ENCODE measurements around the gene TRIM17.

TRIM17 gene

DNA sequence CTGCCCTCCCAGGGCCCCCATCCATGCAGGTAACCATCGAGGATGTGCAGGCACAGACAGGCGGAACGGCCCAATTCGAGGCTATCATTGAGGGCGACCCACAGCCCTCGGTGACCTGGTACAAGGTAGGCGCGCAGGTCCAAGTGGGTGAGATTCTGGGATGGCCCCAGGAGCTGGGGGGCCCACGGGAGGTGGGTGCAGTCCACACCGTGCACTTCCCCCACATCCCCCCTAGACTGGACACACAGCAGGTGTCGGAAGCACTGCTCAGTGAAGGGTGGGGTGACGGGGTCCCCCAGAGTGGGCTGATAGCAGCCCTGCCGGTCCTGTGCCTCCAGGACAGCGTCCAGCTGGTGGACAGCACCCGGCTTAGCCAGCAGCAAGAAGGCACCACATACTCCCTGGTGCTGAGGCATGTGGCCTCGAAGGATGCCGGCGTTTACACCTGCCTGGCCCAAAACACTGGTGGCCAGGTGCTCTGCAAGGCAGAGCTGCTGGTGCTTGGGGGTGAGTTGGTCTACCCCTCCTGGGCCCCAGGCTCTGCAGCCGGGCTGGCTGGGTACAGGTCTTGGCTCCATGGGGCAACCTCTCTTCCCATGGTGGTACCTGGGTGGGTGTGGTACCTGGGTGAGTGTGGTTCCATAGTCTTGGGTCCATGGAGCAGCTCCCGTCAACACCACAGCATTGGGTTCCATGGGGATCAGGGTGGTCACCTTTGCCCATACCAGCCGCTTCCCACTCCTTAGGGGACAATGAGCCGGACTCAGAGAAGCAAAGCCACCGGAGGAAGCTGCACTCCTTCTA, 50.4 kb downstream of the TRIM17 start:
- DNase-seq, result no peak

DNA sequence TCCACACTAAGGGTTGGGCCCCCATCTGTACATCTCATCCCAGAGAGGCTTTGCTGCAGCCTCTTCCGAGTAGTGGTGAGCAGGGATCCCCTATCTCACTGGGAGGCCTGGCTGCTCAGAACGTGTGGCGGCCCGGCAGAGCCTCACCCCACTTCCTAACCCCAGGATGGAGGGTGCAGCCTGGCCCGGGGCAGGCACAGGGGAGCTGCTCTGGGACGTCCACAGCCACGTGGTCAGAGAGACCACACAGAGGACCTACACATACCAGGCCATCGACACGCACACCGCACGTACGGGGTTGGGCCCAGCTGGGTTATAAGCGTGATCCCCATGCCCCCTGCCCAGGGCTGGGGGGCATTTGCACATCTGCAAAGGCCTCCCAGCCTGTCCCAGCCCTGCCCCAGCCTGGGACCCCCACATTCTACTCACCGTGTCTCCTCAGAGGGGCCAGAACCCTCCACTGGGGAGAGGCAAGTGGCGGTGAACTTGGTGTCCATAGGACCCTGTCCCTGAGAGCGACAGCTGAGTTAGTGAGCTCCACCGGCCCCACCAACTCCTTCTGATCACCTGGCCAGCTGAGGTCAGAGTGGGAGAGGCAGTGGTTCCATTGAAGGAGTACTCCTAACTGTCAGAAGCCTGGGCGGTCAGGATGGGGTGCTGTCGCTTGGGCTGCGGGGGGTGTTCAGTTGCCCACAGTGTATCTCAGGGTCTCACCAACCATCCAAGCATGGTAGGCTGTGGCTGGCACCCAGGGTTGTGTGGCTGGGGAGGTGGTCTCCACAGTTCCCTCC, 51.2 kb downstream of the TRIM17 start:
- DNase-seq, result no peak

DNA sequence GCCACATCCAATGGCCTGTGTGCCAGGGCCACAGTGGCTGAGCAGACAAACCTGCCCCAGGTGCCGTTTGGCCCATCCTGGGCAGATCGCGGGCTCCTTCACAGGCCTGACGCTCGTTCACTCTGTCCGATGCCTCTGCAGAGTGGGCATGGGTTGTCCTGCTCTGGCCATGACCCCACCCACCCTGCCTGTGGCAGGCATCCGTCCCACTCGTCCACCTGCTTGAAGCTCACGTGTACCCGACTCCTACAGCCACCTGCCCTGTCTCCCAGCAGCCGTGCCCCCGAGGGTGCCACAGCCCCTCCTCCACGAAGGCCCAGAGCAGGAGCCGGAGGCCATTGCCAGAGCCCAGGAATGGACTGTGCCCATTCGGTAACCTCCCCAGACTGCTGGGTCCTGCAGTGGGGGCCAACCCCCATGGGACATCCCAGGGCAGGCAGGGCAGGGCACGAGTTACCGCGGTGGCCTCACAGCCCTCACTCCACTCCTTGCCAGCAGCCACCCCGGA, 51.9 kb downstream of the TRIM17 start:
- DNase-seq, result no peak

DNA sequence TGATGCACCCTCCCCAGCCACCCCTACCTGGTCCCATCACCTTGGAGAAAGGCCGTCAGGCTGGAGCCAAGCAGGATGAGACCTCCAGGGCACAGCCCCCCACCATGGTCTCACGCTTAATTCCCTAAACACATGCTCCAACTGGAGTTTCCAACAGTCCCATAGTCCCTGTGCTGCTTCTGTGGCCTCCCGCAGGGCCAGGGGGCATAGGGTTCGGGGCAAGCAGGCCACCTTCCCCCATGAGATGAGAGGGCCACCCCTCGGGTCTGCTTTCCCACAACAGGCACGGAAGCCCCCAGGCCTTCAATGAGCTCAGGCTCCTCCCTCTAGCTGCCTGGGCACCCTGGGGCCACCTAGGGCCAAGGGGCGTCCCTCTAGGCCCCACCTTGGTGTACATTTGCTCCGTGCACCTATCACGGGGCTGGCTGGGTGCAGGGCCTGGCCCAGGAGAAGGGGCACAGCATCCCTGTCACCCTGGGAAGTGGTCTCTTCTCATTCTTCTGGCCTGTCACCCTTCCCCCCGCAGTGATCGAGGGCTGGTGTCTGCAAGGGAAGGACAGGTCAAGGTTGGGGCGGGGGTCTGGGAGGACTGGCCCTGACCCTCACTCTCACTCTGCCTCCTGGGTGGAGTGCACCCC, 52.5 kb downstream of the TRIM17 start:
- no peak for DNase-seq

DNA sequence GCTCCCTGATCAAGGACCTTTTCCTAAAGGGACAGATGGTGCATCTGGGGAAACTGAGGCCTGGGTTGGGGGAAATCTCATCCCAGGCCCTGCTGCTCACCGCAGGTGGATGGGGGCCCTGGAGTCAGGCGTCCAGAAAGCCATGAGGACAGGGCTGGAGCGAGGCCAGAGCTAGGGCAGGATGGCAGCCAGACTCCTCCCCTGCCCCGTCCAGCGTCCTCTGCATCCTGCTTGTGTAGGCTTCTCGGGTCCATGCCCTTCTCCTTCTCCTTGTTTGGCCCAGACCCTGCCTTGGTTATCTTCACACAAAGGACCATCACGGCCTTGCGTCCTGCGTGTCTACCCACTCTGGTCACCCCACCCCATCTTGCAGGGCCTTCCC, 53.0 kb downstream of the TRIM17 start:
- DNase-seq, result no peak

DNA sequence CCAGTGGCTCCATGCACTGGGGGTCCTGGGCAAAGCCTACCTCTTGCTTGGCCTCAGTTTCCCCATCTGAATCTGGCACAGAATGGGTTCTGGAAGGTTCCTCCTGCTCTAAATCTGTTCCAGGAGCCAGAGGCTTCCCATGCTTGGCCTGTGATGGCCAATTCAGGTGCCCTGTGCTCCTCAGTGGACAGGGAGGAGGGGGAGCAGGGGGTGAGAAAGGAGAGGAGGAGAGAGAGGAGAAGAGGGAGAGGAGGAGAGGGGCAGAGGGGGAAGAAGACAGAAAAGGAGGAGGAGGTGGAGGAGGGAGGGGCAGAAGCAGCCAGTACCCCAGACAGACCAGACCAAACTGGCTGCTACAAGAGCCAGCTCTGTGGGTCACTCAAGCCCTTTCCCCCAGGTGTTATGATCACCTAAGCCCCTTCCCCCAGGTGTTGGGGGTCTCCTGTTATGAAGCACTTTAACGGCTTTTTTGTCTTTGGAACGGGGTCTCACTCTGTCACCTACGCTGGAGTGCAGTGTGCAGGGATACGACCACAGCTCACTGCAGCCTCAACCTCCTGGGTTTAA, 53.7 kb downstream of the TRIM17 start:
- no peak for DNase-seq

DNA sequence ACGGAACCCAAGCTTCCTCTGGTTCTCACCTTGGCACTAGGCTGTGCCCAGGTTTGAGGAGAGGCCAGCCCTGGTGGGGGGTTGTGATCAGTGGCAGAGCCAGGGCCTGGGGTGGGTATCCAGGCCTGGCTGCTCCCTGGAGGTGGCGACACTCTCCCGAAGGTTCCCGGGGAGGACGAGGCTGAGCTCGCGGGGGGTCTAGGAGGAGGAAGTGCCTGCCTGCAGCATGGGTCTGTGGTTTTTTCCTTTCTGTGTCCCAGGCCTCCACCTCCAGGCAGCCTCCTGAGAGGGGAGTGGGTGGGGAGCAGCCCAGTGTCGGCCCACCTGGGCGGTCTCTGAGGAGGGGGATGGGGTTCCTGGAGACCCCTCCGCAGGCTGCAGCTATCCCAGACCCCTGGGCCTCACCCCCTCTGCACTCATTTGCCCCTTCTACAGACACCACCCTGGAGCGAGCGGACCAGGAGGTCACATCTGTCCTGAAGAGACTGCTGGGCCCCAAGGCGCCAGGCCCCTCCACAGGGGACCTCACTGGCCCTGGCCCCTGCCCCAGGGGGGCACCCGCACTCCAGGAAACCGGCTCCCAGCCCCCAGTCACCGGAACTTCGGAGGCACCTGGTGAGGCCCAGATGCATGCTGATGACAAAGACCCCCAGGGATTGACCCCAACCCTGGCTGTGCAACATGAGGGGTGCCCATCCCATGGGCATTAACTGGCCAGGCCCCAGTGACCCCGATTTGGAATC, 54.3 kb downstream of the TRIM17 start:
- no peak for DNase-seq

DNA sequence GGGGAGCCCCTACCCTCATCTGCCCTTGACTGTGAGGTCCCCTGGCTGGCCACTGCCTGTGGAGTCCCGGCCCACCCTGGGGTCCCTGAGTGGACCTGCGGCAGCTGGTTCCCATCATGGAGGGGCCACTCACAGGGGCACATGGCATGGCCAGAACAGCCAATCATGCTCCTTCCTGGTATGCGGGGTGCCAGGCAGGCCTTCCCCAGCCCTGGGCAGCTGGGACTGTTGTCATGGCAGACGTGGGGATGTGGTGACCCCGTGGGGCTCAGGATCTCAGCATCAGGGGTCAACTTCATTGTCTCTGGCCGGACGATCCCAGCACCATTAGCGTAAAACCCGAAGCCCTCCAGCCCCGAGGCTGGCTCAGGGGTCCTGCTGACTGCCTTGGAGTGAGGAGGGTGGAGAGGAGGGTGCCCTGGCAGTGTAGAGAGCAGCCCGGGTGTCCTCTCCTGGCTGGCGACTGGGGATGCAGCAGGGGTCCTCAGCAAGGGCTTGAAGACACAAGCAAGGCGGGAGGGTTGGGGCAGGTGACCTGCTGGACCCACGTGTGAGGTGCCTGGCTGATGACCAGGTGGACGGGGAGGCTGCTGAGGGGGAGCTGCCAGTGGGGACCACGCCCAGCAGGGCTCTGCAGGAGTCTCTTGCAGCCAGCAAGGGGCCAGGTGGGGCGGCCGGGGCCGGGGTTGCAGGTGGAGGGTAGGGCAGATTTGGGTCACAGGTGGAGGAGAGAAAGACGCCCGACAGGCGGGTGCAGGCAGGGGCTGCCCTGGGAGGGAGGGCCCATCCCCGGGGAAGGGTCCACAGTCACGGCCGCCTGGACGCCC, 55.1 kb downstream of the TRIM17 start:
- DNase-seq, result no peak

DNA sequence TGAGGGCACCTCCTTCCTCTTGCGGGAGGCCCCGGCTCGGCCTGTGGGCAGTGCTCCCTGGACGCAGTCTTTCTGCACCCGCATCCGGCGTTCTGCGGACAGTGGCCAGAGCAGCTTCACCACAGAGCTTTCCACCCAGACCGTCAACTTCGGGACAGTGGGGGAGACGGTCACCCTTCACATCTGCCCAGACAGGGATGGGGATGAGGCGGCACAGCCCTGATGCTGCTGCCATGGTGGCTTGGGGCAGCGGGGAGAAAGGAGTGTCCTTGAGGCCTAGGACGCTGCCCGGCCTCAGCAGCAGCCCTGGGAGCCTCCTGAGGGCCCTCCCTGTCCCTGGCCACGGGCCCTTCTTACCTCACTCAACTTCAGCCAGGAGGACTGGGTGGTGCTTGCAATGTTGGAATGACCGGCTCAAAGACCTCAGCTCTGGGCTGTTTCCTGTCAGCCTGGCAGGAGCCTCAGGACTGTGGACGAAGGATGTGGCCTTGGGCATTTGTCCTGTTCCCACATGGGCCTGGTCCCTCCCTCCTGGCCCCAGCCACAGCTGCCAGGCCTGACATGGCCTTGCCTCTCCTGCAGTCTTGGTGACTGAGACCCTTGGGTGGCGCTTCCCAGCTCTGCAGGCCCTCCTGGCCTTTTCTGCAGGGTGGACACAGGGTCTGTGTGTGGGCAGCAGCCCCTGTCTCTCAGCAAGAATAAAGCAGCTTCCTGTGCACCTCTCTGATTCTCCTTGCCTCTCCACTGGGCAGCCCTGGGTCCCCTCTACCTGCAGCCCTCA, 55.9 kb downstream of the TRIM17 start:
- DNase-seq, result no peak

DNA sequence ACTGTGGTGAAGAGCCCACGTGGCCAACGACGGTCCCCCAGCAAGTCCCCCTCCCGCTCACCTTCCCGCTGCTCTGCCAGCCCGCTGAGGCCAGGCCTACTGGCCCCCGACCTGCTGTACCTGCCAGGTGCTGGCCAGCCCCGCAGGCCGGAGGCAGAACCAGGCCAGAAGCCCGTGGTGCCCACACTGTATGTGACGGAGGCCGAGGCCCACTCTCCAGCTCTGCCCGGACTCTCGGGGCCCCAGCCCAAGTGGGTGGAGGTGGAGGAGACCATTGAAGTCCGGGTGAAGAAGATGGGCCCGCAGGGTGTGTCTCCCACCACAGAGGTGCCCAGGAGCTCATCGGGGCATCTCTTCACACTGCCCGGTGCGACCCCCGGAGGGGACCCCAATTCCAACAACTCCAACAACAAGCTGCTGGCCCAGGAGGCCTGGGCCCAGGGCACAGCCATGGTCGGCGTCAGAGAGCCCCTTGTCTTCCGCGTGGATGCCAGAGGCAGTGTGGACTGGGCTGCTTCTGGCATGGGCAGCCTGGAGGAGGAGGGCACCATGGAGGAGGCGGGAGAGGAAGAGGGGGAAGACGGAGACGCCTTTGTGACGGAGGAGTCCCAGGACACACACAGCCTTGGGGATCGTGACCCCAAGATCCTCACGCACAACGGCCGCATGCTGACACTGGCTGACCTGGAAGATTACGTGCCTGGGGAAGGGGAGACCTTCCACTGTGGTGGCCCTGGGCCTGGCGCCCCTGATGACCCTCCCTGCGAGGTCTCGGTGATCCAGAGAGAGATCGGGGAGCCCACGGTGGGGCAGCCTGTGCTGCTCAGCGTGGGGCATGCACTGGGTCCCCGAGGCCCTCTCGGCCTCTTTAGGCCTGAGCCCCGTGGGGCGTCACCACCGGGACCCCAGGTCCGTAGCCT, 56.8 kb downstream of the TRIM17 start:
- no peak for DNase-seq

DNA sequence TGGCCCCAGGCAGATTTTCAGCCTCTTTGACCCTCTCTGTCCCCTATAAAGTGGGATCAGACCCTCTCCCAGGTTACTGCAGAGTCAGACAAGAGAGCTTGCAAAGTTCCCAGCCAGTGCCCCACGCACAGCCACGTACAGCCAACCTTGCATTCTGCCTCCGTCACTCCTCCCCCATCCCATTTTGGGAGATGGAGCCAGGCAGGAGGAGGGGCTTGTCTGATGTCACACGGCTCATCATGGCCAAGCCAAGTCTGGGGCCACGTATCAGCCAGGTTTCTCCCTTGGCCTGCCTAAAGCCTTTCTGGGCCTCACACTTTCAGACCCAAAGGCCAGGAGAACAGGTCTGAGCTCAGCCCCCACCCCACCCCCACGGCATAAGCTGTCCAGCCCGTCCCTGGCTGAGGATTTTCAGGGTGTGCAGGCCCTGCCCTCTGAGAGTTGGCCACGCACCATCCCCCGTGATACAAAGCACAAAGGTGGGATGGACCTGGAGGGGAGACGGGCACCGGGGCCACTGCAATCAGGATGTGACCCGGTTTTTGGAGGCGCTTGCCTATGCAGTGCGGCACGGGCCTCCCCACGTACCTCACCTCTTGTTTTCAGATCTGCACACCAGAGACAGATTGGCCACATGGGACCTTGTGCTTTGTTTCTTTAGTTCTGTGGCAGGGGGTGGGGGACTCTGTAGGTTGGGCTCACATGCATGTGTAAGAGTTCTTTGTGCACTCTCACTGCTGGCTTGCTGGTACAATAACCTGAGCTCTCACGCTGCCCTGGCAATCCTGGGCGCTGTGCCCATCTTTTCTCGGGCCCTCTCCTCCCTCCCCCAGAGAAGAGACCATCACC, 57.7 kb downstream of the TRIM17 start:
- no peak for DNase-seq

DNA sequence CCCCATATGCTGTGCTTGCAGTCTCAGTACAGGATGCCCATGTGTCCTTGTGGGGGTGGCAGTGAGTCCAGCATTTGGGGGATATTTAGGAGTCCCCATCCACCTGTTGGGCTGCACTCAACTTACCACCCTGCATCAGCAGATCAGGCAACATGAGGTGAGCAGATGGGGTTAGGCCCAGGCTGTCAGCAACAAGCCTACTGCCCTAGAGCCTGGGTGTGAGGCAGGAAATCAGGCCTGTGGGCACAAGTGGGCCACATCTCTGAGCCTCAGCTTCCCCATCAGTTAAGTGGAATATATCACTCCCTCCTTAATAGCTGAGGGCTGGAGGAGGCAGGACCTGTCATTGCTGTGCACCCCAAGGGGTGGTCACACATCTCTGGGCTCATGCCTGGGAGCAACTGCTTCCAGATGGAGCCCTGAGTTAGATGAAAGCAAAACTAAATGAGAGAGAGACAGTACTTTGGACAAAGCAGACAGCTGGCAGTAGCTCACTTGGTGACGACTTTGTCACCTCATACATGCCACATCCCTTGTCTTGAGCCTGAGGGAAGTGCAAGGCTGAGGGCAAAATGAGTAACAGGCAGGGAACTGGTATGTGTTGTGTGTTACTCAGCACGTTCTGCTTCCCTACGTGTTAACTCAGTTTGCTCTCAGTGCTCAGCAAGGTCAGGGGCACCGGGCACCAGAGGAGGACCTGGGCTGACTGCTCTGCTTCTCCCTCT, 58.5 kb downstream of the TRIM17 start:
- DNase-seq, result no peak

Measured in NCI-H187 (cell line).